HepG2 (cell line): ENCODE results near the gene DALRD3. TPM values are rescaled to one million over a fixed set of nuclear protein-coding genes. Genes with fewer than 3 reads are reported as not detected.

ENCODE experiments used
- ASH2L ChIP-seq: fragments of 300-600, 200-600 bp; sonication (generic); IDR thresholded peaks from 2 replicates; pipeline ENCODE4 v1.7.0; 2017; ENCODE audit warnings: low read depth, mild to moderate bottlenecking, moderate library complexity, mixed read lengths, low read length; ENCODE audit not compliant: insufficient read length
- CENPBD1 ChIP-seq: sonication (generic); formaldehyde crosslinking; IDR thresholded peaks from 2 replicates; pipeline ENCODE4 v1.8.0; 2022; ENCODE audit warnings: missing genetic modification reagents, low read depth, mild to moderate bottlenecking, borderline replicate concordance
- CSRNP2 ChIP-seq: sonication (generic); formaldehyde crosslinking; conservative IDR thresholded peaks from 2 replicates; pipeline ENCODE4 v1.8.0; 2022; ENCODE audit warnings: low read depth, missing genetic modification reagents
- GMEB1 ChIP-seq: sonication (generic); formaldehyde crosslinking; IDR thresholded peaks from 2 replicates; pipeline ENCODE4 v1.5.1; 2020; ENCODE audit warnings: missing genetic modification reagents, mild to moderate bottlenecking, borderline replicate concordance
- HNF4A ChIP-seq: sonication (generic); formaldehyde crosslinking; IDR thresholded peaks from 2 replicates; pipeline ENCODE4 v1.4.0; 2020; ENCODE audit warnings: missing genetic modification reagents
- LCORL ChIP-seq, 2 experiments: fragments of 450-650 bp in 1 of 2; sonication (generic) in 1 of 2; formaldehyde crosslinking in 1 of 2; IDR thresholded peaks; 2 replicates each; pipeline versions ENCODE4 v1.5.0 to v1.6.1; 2017 to 2020; ENCODE audit warnings: antibody characterized with exemption in 1 of 2, missing genetic modification reagents in 1 of 2
- RBM39 ChIP-seq: fragments of 200-400 bp; formaldehyde crosslinking; IDR thresholded peaks from one replicate; pipeline ENCODE4 v1.6.1; 2018; ENCODE audit warnings: antibody characterized with exemption, mild to moderate bottlenecking, low read depth, low read length; ENCODE audit not compliant: poor library complexity, severe bottlenecking
- RFX3 ChIP-seq: IDR thresholded peaks from 2 replicates; pipeline ENCODE4 v1.6.1; 2016; ENCODE audit warnings: missing biosample characterization, missing genetic modification reagents
- SMC3 ChIP-seq: IDR thresholded peaks from 2 replicates; pipeline ENCODE4 v1.6.1; 2011; ENCODE audit warnings: low read length, improper control_type of control experiment
- SRSF1 ChIP-seq: fragments of 200-400 bp; formaldehyde crosslinking; optimal IDR thresholded peaks from 2 replicates; pipeline ENCODE3; 2017; ENCODE audit warnings: mild to moderate bottlenecking, low read depth, low read length, moderate library complexity
- STAG1 ChIP-seq: sonication (generic); formaldehyde crosslinking; IDR thresholded peaks from 2 replicates; pipeline ENCODE4 v1.4.0; 2020; ENCODE audit warnings: missing genetic modification reagents
- ZBTB1 ChIP-seq: sonication (generic); formaldehyde crosslinking; IDR thresholded peaks from 2 replicates; pipeline ENCODE4 v1.4.0; 2020; ENCODE audit warnings: missing genetic modification reagents, borderline replicate concordance
- ZNF652 ChIP-seq: IDR thresholded peaks from 2 replicates; pipeline ENCODE4 v1.6.1; 2016; ENCODE audit warnings: low read depth, borderline replicate concordance
- polyA plus RNA-seq, 8 experiments: library from polyadenylated mRNA; depleted of rRNA in 3 of 8; stranded (reverse) in 7 of 8; unstranded in 1 of 8; fragments of >200 nt; fragmentation: Illumina TruSeq in 4 of 8; extraction: Trizol in 4 of 8; gene quantifications; 2 replicates each; pipeline versions ENCODE4 v1.2.1 to v1.2.3, GENCODE V29; 2011 to 2016; ENCODE audit warnings: low read depth in 4 of 8, missing spikeins in 1 of 8, mixed read lengths in 1 of 8; ENCODE audit not compliant: insufficient read depth in 1 of 8
- total RNA-seq, 5 experiments: library from RNA; depleted of rRNA; stranded (reverse); fragments of >200 nt; fragmentation: Illumina TruSeq; extraction: Trizol; gene quantifications; 2 replicates each; pipeline ENCODE4 v1.2.3, GENCODE V29; 2016; ENCODE audit warnings: low read depth in 1 of 5
- TF ChIP-seq, protein P1 (sequence below): sonication (generic); formaldehyde crosslinking; IDR thresholded peaks from 2 replicates; pipeline ENCODE4 v1.4.0; 2020; ENCODE audit warnings: low read depth, mild to moderate bottlenecking, missing genetic modification reagents
- TF ChIP-seq, protein P2 (sequence below), 2 experiments: sonication (generic) in 1 of 2; formaldehyde crosslinking in 1 of 2; IDR thresholded peaks; 2 replicates each; pipeline versions ENCODE4 v1.4.0 to v1.6.1; 2016 to 2020; ENCODE audit warnings: borderline replicate concordance in 1 of 2, low read depth in 1 of 2, mild to moderate bottlenecking in 1 of 2, missing genetic modification reagents in 1 of 2

The DALRD3 gene
- total and polyA plus RNA-seq, 2 of the 13 experiments (the other 11 are each of a cell fraction or from before 2014, with no cell fraction given), result 19.9 to 36.5 TPM

DNA sequence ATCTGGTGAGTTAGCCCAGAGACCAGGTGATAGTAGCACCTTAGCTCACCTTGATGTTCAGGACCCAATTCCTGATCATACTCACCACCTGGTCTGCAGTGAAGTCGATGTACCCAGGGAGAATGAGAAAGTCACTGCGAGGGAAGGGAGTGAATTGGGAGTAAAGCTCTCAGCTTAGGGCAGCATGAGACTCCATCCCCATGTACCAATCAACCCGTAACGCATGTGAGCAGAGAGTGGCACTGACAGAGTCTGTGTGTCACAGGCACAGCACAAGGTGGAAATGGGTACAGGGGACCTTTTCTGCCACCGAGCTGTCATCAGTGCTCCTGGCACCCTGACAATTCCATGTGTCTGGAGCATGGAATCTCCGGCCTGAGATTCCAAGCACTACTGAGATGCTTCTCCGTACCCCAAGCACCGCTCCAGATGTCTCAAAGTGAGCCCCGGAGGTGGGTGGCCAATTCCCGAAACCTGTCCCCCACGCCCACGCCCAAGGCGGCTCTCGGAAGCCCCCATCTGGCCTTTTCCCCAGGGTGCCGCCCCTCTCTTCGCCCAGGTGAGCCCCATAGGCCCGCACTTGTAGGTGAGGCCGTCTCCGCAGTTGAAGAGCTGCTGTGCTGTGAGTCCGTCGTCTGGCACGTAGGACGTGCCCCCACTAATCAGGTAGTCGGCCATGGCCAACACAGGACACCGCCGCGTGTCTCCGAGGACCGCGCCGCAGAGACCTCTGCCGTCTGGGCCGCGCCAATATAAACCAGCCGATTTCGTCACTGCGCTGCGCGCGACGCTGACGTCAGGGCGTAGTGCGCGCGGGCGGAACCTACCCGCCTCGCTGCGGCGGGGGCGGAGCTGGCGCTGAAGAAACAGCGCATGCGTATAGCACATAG is 10.5 kb upstream of the DALRD3 start, which contains the start of gene IMPDH2 (continued):
- TF ChIP-seq, protein P1, sequence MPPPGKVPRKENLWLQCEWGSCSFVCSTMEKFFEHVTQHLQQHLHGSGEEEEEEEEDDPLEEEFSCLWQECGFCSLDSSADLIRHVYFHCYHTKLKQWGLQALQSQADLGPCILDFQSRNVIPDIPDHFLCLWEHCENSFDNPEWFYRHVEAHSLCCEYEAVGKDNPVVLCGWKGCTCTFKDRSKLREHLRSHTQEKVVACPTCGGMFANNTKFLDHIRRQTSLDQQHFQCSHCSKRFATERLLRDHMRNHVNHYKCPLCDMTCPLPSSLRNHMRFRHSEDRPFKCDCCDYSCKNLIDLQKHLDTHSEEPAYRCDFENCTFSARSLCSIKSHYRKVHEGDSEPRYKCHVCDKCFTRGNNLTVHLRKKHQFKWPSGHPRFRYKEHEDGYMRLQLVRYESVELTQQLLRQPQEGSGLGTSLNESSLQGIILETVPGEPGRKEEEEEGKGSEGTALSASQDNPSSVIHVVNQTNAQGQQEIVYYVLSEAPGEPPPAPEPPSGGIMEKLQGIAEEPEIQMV, result peak; percentile 81; the same call in 1 of the 2 replicates
- TF ChIP-seq SMC3 (no peak), RFX3 (CRISPR knock-in tag) (no peak), CENPBD1 (no peak), ASH2L (peak; percentile 53), ZBTB1 (no peak), STAG1 (CRISPR knock-in tag) (peak; percentile 30; the same call in 1 of the 2 replicates), SRSF1 (peak; percentile 92), CSRNP2 (CRISPR knock-in tag) (no peak; the same call in 1 of the 2 replicates), GMEB1 (CRISPR knock-in tag) (peak; percentile 100), LCORL (IDR thresholded peaks at IDR 0.05) (no peak), LCORL (CRISPR knock-in tag; IDR thresholded peaks at IDR 0.05) (0 out of 2 replicates have a peak, but pooled peaks have one; percentile 50), RBM39 (peak; percentile 97), HNF4A (CRISPR knock-in tag) (no peak), ZNF652 (CRISPR knock-in tag) (no peak)
- TF ChIP-seq, protein P2, sequence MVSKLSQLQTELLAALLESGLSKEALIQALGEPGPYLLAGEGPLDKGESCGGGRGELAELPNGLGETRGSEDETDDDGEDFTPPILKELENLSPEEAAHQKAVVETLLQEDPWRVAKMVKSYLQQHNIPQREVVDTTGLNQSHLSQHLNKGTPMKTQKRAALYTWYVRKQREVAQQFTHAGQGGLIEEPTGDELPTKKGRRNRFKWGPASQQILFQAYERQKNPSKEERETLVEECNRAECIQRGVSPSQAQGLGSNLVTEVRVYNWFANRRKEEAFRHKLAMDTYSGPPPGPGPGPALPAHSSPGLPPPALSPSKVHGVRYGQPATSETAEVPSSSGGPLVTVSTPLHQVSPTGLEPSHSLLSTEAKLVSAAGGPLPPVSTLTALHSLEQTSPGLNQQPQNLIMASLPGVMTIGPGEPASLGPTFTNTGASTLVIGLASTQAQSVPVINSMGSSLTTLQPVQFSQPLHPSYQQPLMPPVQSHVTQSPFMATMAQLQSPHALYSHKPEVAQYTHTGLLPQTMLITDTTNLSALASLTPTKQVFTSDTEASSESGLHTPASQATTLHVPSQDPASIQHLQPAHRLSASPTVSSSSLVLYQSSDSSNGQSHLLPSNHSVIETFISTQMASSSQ (IDR thresholded peaks at IDR 0.05; ENCODE audit: low read depth), result no peak
- TF ChIP-seq, protein P2 (CRISPR knock-in tag; IDR thresholded peaks at IDR 0.05; ENCODE audit: borderline replicate concordance), result peak; percentile 60; the same call in 1 of the 2 replicates
